Ishikawa (cell line): ENCODE measurements around the gene HOXA7.
A peak's percentile ranks its signal among the peaks of the same experiment; 100 is the strongest.

Experiments used
- CEBPB ChIP-seq: IDR thresholded peaks from 2 replicates; pipeline ENCODE4 v1.6.1; 2012
- CREB1 ChIP-seq: IDR thresholded peaks from 2 replicates; pipeline ENCODE4 v1.6.1; 2012; ENCODE audit warnings: low read depth
- EGR1 ChIP-seq: IDR thresholded peaks from 2 replicates; pipeline ENCODE4 v1.6.1; 2012
- EP300 ChIP-seq: IDR thresholded peaks from 2 replicates; pipeline ENCODE4 v1.6.1; 2012; ENCODE audit warnings: borderline replicate concordance
- FOXM1 ChIP-seq: IDR thresholded peaks from 2 replicates; pipeline ENCODE4 v1.6.1; 2012; ENCODE audit warnings: low read depth, borderline replicate concordance
- NFIC ChIP-seq: IDR thresholded peaks from 2 replicates; pipeline ENCODE4 v1.6.1; 2012
- RAD21 ChIP-seq: IDR thresholded peaks from 2 replicates; pipeline ENCODE4 v1.6.1; 2012; ENCODE audit warnings: low read depth
- TAF1 ChIP-seq: IDR thresholded peaks from 2 replicates; pipeline ENCODE4 v1.6.1; 2012; ENCODE audit warnings: low read depth, mild to moderate bottlenecking
- TCF12 ChIP-seq: IDR thresholded peaks from 2 replicates; pipeline ENCODE4 v1.6.1; 2012; ENCODE audit warnings: low read depth
- TEAD4 ChIP-seq: IDR thresholded peaks from 2 replicates; pipeline ENCODE4 v1.6.1; 2012
- YY1 ChIP-seq: IDR thresholded peaks from 2 replicates; pipeline ENCODE4 v1.6.1; 2012; ENCODE audit warnings: low read depth
- ZBTB7A ChIP-seq: IDR thresholded peaks from 2 replicates; pipeline ENCODE4 v1.6.1; 2012; ENCODE audit warnings: low read depth
- TF ChIP-seq, protein P1 (sequence below): IDR thresholded peaks from 2 replicates; pipeline ENCODE4 v1.6.1; 2012
- TF ChIP-seq, protein P2 (sequence below): IDR thresholded peaks from 2 replicates; pipeline ENCODE4 v1.6.1; 2012
- TF ChIP-seq, protein P3 (sequence below): IDR thresholded peaks from 2 replicates; pipeline ENCODE4 v1.6.1; 2012; ENCODE audit warnings: low read depth, mild to moderate bottlenecking

The HOXA7 gene

DNA sequence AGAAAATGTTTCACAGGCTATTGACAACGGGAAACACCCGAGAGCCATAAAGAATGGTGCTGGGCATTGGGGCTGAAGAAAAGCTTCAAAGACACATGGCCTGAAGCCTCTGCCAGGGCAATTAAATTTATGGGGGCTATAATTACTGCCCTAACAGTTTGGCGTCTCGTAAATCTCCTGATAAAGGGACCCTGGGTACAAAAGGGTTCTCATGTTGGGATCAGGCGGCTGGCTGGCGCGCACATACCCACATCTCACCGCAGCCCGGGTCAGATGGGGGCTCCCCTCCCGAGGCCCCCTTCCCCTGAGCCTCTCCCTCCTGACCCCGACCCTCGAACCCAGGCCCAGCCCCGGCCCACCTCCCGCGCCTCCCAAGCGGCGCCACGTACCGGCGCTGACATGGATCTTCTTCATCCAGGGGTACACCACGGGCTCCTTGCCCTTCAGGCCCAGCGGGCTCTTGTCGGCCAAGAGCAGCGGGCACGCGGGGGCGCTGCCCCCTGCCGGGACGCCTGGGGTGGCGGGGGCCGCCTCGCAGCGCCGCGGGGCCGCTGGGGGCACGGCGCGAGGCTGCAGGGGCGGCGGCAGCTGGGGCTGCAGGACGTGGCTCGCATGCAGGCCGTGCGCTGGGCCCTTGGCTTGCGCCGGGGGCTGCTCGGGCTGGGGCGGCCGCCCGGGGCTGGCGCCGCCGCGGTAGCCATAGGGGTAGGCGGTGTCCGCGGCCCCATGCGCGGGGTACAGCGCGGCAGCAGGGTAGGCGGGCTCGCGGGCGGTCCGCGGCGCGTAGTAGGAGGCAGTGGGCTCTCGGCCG lies 26.5 kb downstream of the HOXA7 start:
- TF ChIP-seq CEBPB (no peak), FOXM1 (no peak), ZBTB7A (0 out of 2 replicates have a peak, but pooled peaks have one; percentile 25), TAF1 (no peak)
- TF ChIP-seq, protein P1, sequence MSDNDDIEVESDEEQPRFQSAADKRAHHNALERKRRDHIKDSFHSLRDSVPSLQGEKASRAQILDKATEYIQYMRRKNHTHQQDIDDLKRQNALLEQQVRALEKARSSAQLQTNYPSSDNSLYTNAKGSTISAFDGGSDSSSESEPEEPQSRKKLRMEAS, result no peak

DNA sequence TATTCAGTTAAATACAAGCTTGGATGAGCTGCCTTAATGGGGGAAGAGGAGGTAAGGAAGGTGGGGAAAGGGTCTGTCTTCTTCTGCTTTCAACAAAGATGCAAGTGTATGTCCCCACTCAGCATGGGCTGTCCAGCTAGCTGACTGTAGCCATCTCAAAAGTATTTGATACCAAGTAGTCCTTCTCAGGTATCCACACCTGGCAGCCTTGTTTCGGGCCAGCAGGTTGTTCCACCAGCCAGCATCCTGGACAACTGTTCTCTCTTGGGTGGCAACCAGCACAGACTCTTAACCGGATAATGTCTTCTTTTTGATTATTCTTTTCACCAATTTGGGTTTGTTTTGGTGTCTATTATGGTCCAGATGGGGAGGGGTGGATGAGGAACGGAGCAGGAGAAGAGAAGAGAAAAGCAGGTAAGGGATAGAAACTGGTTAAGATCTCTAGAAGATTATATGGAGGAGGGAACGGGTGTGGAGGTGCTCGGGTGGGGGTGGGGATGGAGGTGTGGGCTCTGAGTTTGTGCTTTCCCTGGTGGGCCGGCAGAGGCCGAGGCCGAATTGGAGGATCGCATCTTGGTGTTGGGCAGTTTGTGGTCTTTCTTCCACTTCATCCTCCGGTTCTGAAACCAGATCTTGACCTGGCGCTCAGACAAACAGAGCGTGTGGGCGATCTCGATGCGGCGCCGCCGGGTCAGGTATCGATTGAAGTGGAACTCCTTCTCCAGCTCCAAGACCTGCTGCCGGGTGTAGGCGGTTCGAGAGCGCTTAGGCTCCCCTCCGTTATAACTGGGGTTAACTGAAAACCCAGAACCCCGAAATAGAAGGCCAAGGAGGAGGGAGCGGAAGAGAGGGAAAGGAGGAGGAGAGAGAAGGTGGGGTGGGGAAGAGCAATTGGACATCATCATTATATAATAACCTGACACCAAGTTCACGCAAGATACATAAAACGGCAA lies 27.4 kb downstream of the HOXA7 start:
- TF ChIP-seq EP300 (no peak), TAF1 (no peak), TCF12 (no peak), EGR1 (no peak), RAD21 (no peak), FOXM1 (no peak), CEBPB (no peak), ZBTB7A (no peak), TEAD4 (no peak), YY1 (no peak), CREB1 (no peak)
- TF ChIP-seq, protein P2, sequence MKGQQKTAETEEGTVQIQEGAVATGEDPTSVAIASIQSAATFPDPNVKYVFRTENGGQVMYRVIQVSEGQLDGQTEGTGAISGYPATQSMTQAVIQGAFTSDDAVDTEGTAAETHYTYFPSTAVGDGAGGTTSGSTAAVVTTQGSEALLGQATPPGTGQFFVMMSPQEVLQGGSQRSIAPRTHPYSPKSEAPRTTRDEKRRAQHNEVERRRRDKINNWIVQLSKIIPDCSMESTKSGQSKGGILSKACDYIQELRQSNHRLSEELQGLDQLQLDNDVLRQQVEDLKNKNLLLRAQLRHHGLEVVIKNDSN, result no peak
- TF ChIP-seq, protein P3, sequence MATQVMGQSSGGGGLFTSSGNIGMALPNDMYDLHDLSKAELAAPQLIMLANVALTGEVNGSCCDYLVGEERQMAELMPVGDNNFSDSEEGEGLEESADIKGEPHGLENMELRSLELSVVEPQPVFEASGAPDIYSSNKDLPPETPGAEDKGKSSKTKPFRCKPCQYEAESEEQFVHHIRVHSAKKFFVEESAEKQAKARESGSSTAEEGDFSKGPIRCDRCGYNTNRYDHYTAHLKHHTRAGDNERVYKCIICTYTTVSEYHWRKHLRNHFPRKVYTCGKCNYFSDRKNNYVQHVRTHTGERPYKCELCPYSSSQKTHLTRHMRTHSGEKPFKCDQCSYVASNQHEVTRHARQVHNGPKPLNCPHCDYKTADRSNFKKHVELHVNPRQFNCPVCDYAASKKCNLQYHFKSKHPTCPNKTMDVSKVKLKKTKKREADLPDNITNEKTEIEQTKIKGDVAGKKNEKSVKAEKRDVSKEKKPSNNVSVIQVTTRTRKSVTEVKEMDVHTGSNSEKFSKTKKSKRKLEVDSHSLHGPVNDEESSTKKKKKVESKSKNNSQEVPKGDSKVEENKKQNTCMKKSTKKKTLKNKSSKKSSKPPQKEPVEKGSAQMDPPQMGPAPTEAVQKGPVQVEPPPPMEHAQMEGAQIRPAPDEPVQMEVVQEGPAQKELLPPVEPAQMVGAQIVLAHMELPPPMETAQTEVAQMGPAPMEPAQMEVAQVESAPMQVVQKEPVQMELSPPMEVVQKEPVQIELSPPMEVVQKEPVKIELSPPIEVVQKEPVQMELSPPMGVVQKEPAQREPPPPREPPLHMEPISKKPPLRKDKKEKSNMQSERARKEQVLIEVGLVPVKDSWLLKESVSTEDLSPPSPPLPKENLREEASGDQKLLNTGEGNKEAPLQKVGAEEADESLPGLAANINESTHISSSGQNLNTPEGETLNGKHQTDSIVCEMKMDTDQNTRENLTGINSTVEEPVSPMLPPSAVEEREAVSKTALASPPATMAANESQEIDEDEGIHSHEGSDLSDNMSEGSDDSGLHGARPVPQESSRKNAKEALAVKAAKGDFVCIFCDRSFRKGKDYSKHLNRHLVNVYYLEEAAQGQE, result no peak
- TF ChIP-seq, protein P1, result no peak

DNA sequence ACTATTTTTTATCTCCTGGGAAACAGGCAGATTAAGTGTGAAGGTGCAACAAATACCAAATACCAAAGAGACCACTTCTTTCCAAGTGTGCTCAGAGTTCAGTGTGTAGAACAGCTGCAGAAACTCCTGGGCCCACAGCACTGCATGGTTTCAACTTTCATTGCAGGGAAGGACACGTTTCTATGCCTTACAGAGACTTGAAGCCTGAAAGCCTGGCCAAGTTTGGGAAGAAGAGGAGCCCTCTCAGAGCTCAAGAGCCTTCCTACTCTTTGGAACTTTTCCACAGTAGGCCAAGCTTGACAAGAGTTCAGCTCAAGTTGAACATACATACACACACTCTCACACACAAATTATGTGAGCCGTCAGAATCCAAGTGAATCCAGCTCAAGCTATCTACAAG lies 28.4 kb downstream of the HOXA7 start:
- TF ChIP-seq TCF12 (no peak), FOXM1 (no peak), NFIC (no peak), YY1 (no peak), CREB1 (no peak), TEAD4 (no peak), TAF1 (no peak), EGR1 (no peak)
- TF ChIP-seq, protein P2, result no peak
- TF ChIP-seq, protein P1, result no peak

DNA sequence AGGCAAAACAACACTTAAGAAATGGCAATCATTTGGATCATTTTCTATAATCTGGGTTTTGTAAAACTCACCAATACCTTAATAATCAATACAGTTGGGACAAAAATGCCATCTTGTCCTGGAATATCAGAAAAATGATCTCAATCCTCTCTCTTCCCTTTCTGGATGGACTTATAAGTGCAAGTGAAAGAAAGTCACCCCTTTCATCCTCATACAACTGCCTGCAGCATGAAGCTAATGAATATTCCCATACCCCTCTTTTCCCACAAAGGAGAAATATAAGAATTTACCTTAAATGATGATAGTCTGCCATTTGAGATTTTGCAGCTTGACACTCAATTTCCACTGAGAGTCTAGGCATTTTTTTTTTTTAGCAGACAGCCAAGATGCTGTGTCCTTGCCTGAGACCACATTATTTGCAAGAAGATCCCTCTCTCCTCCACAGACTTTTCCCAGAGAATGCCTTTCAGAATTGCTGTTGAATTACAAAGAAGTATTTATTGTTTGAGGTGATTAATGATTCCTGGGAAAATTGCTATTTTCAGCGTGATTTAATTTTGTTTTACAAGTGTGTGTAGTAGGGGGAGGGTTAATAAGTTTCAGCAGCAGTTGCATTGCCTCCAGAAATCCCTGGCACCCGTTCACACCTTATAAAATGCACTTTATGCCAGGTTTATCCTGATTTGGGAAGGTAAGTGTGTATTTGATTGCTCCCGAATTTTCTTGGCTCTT lies 29.7 kb downstream of the HOXA7 start:
- TF ChIP-seq EGR1 (no peak), FOXM1 (no peak), TAF1 (no peak), EP300 (no peak), RAD21 (no peak), TCF12 (no peak)
- TF ChIP-seq, protein P1, result no peak
- TF ChIP-seq, protein P3, result no peak

DNA sequence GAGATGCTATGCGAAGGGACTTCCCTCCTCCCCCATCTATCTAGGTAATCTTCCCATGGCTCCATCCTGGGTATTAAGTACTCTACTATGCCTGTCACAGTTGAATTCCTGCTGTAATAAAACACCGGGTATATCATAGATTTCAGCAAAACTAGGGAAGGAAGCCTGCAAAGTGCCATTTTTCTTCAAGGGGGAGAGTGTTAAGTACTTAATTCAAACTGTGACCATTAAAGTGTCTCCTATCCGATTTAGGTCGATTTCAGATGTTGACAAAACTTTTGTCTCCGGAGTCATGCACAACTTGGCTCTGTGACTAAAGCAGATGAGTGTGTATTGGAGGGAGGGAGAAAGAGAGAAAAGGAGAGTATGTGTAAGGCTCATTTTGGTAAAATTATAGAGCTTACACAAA lies 30.5 kb downstream of the HOXA7 start:
- TF ChIP-seq ZBTB7A (no peak), TCF12 (no peak), FOXM1 (no peak), EP300 (no peak), TAF1 (no peak), YY1 (no peak), EGR1 (no peak), CREB1 (no peak), CEBPB (no peak)
- TF ChIP-seq, protein P2, result no peak
- TF ChIP-seq, protein P3, result no peak
- TF ChIP-seq, protein P1, result no peak
